H9 (cell line): ENCODE results near the gene GDPD4. TPM values are rescaled to one million over a fixed set of nuclear protein-coding genes. Genes with fewer than 3 reads are reported as not detected.

Experiments
- DNase-seq: peaks from one replicate; pipeline ENCODE4 v3.0.0-alpha.2; 2017
- H2AFZ ChIP-seq: one replicate; pipeline ENCODE4 v1.6.1; 2013; ENCODE audit warnings: mild to moderate bottlenecking, low read length, control low read depth, moderate library complexity
- H2AK5ac ChIP-seq: 2 replicates; pipeline ENCODE4 v1.6.1; 2013; ENCODE audit warnings: low read length, control low read depth, mixed read lengths; ENCODE audit not compliant: insufficient read length
- H2BK120ac ChIP-seq: one replicate; pipeline ENCODE4 v1.6.1; 2013; ENCODE audit warnings: low read depth, mild to moderate bottlenecking, low read length, control low read depth, inconsistent platforms; ENCODE audit not compliant: poor library complexity, severe bottlenecking
- H2BK12ac ChIP-seq: 2 replicates; pipeline ENCODE4 v1.6.1; 2013; ENCODE audit warnings: low read length, control low read depth, mixed read lengths, low read depth; ENCODE audit not compliant: insufficient read length
- H2BK15ac ChIP-seq: 2 replicates; pipeline ENCODE4 v1.6.1; 2013; ENCODE audit warnings: low read depth, low read length, control low read depth
- H2BK20ac ChIP-seq: one replicate; pipeline ENCODE4 v1.6.1; 2013; ENCODE audit warnings: low read depth, mild to moderate bottlenecking, low read length, control low read depth, inconsistent platforms; ENCODE audit not compliant: poor library complexity, severe bottlenecking
- H2BK5ac ChIP-seq: 2 replicates; pipeline ENCODE4 v1.6.1; 2013; ENCODE audit warnings: low read length, control low read depth, mixed read lengths; ENCODE audit not compliant: insufficient read length
- H3K14ac ChIP-seq: 2 replicates; pipeline ENCODE4 v1.6.1; 2013; ENCODE audit warnings: low read length, control low read depth; ENCODE audit not compliant: insufficient read depth
- H3K18ac ChIP-seq: 2 replicates; pipeline ENCODE4 v1.6.1; 2013; ENCODE audit warnings: low read depth, mild to moderate bottlenecking, mixed read lengths, low read length, control low read depth; ENCODE audit not compliant: insufficient read length
- H3K23ac ChIP-seq: 2 replicates; pipeline ENCODE4 v1.6.1; 2013; ENCODE audit warnings: low read length, control low read depth, mixed read lengths, low read depth; ENCODE audit not compliant: insufficient read length
- H3K23me2 ChIP-seq: 2 replicates; pipeline ENCODE4 v1.6.1; 2013; ENCODE audit warnings: low read depth, mild to moderate bottlenecking, mixed read lengths, low read length, control low read depth; ENCODE audit not compliant: insufficient read length, poor library complexity, severe bottlenecking
- H3K27ac ChIP-seq: 2 replicates; pipeline ENCODE4 v1.5.1; 2013; ENCODE audit warnings: low read length, control low read depth, mixed read lengths, low read depth; ENCODE audit not compliant: insufficient read length
- H3K27me3 ChIP-seq: 2 replicates; pipeline ENCODE4 v1.6.1; 2013; ENCODE audit warnings: low read length, control low read depth, inconsistent platforms; ENCODE audit not compliant: insufficient read depth
- H3K4ac ChIP-seq: 2 replicates; pipeline ENCODE4 v1.6.1; 2013; ENCODE audit warnings: low read depth, mild to moderate bottlenecking, control low read depth, inconsistent platforms, low read length, moderate library complexity
- H3K4me1 ChIP-seq: 2 replicates; pipeline ENCODE4 v1.6.1; 2013; ENCODE audit warnings: low read length, control low read depth, inconsistent platforms; ENCODE audit not compliant: insufficient read depth
- H3K4me2 ChIP-seq: 2 replicates; pipeline ENCODE4 v1.6.1; 2013; ENCODE audit warnings: low read length, control low read depth, mixed read lengths; ENCODE audit not compliant: insufficient read length, insufficient read depth
- H3K56ac ChIP-seq: 2 replicates; pipeline ENCODE4 v1.6.1; 2013; ENCODE audit warnings: low read depth, mild to moderate bottlenecking, mixed read lengths, low read length, control low read depth; ENCODE audit not compliant: insufficient read length
- H3K79me1 ChIP-seq: 2 replicates; pipeline ENCODE4 v1.6.1; 2013; ENCODE audit warnings: low read depth, mild to moderate bottlenecking, moderate library complexity, low read length, control low read depth, inconsistent platforms; ENCODE audit not compliant: insufficient read depth, poor library complexity, severe bottlenecking
- H3K79me2 ChIP-seq: 2 replicates; pipeline ENCODE4 v1.6.1; 2013; ENCODE audit warnings: low read length, control low read depth, inconsistent platforms; ENCODE audit not compliant: insufficient read depth
- H3K9ac ChIP-seq: 2 replicates; pipeline ENCODE4 v1.6.1; 2013; ENCODE audit warnings: low read length, control low read depth, mixed read lengths; ENCODE audit not compliant: insufficient read length; ENCODE audit errors: extremely low read depth
- H3K9me3 ChIP-seq: one replicate; pipeline ENCODE4 v1.6.1; 2013; ENCODE audit warnings: low read depth, low read length, inconsistent platforms; ENCODE audit not compliant: control insufficient read depth
- H3T11ph ChIP-seq: one replicate; pipeline ENCODE4 v1.6.1; 2013; ENCODE audit warnings: mild to moderate bottlenecking, low read length, control low read depth, inconsistent platforms
- H4K20me1 ChIP-seq: one replicate; pipeline ENCODE4 v1.6.1; 2013; ENCODE audit not compliant: control insufficient read depth, insufficient read length, insufficient read depth
- H4K5ac ChIP-seq: 2 replicates; pipeline ENCODE4 v1.6.1; 2013; ENCODE audit warnings: low read depth, mild to moderate bottlenecking, mixed read lengths, low read length, control low read depth; ENCODE audit not compliant: insufficient read length
- H4K8ac ChIP-seq: replicated peaks from 2 replicates; pipeline ENCODE4 v1.6.1; 2013; ENCODE audit warnings: low read length, control low read depth, mixed read lengths, low read depth; ENCODE audit not compliant: insufficient read length
- H4K91ac ChIP-seq: 2 replicates; pipeline ENCODE4 v1.6.1; 2013; ENCODE audit warnings: low read depth, mild to moderate bottlenecking, moderate library complexity, mixed read lengths, low read length, control low read depth; ENCODE audit not compliant: insufficient read length
- H3K27ac Mint-ChIP-seq, 3 experiments: 2 replicates in 2 of 3; 3 replicates in 1 of 3; pipeline ENCODE4 v1.8.0; 2020 to 2021; ENCODE audit warnings: mixed read lengths in 3 of 3, mild to moderate bottlenecking in 1 of 3, moderate library complexity in 1 of 3
- H3K27me3 Mint-ChIP-seq: 2 replicates; pipeline ENCODE4 v1.8.0; 2021; ENCODE audit warnings: low read depth, mild to moderate bottlenecking, moderate library complexity, mixed read lengths
- H3K36me3 Mint-ChIP-seq, 3 experiments: 2 replicates in 2 of 3; 3 replicates in 1 of 3; pipeline ENCODE4 v1.8.0; 2020 to 2021; ENCODE audit warnings: low read depth in 3 of 3, mixed read lengths in 3 of 3; ENCODE audit not compliant: insufficient read depth in 1 of 3
- H3K4me1 Mint-ChIP-seq, 2 experiments: 2 replicates each; pipeline ENCODE4 v1.8.0; 2020; ENCODE audit warnings: mixed read lengths in 2 of 2
- H3K4me3 Mint-ChIP-seq, 2 experiments: 2 replicates in 1 of 2; 3 replicates in 1 of 2; pipeline ENCODE4 v1.8.0; 2020 to 2021; ENCODE audit warnings: mild to moderate bottlenecking in 2 of 2, mixed read lengths in 2 of 2, moderate library complexity in 1 of 2
- H3K9me3 Mint-ChIP-seq, 2 experiments: 2 replicates in 1 of 2; 3 replicates in 1 of 2; pipeline ENCODE4 v1.8.0; 2020; ENCODE audit warnings: mild to moderate bottlenecking in 2 of 2, mixed read lengths in 2 of 2, moderate library complexity in 1 of 2
- WGBS: extraction: QIAGEN DNeasy Blood & Tissue Kit; methylation state at CpG from one replicate; pipeline ENCODE4 v1.1.7; 2013; ENCODE audit warnings: missing lambda C conversion rate, low lambda C conversion rate, mixed read lengths; ENCODE audit not compliant: insufficient read length; ENCODE audit errors: extremely low coverage; 5-methylcytosine and 5-hydroxymethylcytosine counted together
- total RNA-seq: library from RNA; stranded (reverse); gene quantifications from 2 replicates; pipeline ENCODE4 v1.2.1, GENCODE V29; 2021
- TF ChIP-seq, protein P1 (sequence below): fragments of 200-600 bp; sonication (generic); conservative IDR thresholded peaks from 3 replicates; pipeline ENCODE4 v1.8.0; 2021; ENCODE audit warnings: antibody characterized with exemption, mild to moderate bottlenecking

Gene GDPD4
- total RNA-seq, 1 experiment from 2014 or later: not detected

DNA sequence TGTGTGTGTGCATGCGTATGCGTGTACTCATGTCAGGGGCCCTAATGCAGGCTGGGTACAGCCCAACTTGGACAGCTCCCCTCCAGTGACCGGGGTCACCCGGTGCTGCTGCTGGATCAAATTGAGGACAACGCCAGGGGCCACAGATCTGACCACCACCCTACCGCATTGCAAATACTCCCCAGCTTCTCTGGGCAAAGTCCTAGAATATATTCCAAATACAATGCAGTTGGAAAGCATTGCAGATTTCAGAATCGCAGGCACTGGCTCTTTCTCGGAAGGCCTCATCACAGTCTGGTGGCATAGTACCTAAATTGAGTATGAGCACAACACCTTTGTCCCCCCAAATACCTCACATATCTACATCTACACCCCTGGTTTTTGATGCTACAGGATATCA is 130.2 kb downstream of the GDPD4 start:
- no peak overlapping the region; a peak in 1 of 5 replicates for H3K4me3 Mint-ChIP-seq
- no CpG with 5 or more reads among the region's 8 CpGs for WGBS

More for the DNA sequence above, 130.2 kb downstream of the GDPD4 start:
- Histone ChIP-seq H3K14ac (no peak overlapping the region), H3K9ac (no peak overlapping the region), H3K27ac (no peak overlapping the region), H4K5ac (no peak overlapping the region), H3K27me3 (peaks cover 2% of the 10 kb centered on the region; the same call in 1 of the 2 replicates), H2BK120ac (no peak overlapping the region), H3K4ac (no peak overlapping the region), H2BK15ac (no peak overlapping the region), H3K9me3 (no peaks in the 10 kb centered on the region), H3K23me2 (no peaks in the 10 kb centered on the region), H3K79me2 (no peaks in the 10 kb centered on the region), H3K4me2 (no peak overlapping the region), H3K23ac (no peak overlapping the region), H4K8ac (no peak overlapping the region), H2BK20ac (no peak overlapping the region), H2BK5ac (no peak overlapping the region), H2AFZ (no peak overlapping the region), H3T11ph (no peak overlapping the region), H4K91ac (no peak overlapping the region), H2BK12ac (no peak overlapping the region), H4K20me1 (no peaks in the 10 kb centered on the region), H3K4me1 (peaks cover 12% of the 10 kb centered on the region; the same call in 1 of the 2 replicates), H3K18ac (peak overlapping the region; percentile 28), H3K56ac (no peak overlapping the region), H2AK5ac (no peak overlapping the region), H3K79me1 (no peaks in the 10 kb centered on the region)
- Mint-ChIP-seq H3K4me1 (peaks cover 61 to 68% of the 10 kb centered on the region in 2 experiments), H3K9me3 (peaks cover 0 to 2% of the 10 kb centered on the region in 2 experiments; a peak in 1 of 5 replicates), H3K36me3 (peaks cover 0 to 3% (median 0%) of the 10 kb centered on the region in 3 experiments; a peak in 2 of 7 replicates), H3K27ac (peak overlapping the region in 1 of 3 experiments; percentile 87; a peak in 1 of 7 replicates), H3K27me3 (no peaks in the 10 kb centered on the region; the same call in none of the 2 replicates)
- DNase-seq: no peak
- TF ChIP-seq, protein P1, sequence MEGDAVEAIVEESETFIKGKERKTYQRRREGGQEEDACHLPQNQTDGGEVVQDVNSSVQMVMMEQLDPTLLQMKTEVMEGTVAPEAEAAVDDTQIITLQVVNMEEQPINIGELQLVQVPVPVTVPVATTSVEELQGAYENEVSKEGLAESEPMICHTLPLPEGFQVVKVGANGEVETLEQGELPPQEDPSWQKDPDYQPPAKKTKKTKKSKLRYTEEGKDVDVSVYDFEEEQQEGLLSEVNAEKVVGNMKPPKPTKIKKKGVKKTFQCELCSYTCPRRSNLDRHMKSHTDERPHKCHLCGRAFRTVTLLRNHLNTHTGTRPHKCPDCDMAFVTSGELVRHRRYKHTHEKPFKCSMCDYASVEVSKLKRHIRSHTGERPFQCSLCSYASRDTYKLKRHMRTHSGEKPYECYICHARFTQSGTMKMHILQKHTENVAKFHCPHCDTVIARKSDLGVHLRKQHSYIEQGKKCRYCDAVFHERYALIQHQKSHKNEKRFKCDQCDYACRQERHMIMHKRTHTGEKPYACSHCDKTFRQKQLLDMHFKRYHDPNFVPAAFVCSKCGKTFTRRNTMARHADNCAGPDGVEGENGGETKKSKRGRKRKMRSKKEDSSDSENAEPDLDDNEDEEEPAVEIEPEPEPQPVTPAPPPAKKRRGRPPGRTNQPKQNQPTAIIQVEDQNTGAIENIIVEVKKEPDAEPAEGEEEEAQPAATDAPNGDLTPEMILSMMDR: no peak
